Measurements from ENCODE around the gene UGGT1. TPM values are rescaled to one million over a fixed set of nuclear protein-coding genes. Genes with fewer than 3 reads are reported as not detected.

UGGT1 gene
- polyA plus RNA-seq, 1 donor (not counting 4 experiments of a cell fraction or from before 2014, with no cell fraction given) = 26.7 TPM

GRCh38 chr2:128235581-128235980 is 144.6 kb downstream of the UGGT1 start:
- Histone ChIP-seq H3K79me2 (ENCODE audit: control insufficient read depth, insufficient read depth, low read length) (no peaks in the 10 kb centered on the region), H4K20me1 (ENCODE audit: control insufficient read depth, extremely low read depth, insufficient read depth, low read length) (no peaks in the 10 kb centered on the region), H3K27me3 (ENCODE audit: control insufficient read depth, extremely low read depth, insufficient read depth, low read length) (peaks cover 3% of the 10 kb centered on the region), H3K27ac (ENCODE audit: control insufficient read depth, insufficient read depth, low read length) (no peak overlapping the region), H3K4me3 (ENCODE audit: control insufficient read depth in 2 of 3, extremely low read depth in 1 of 3, insufficient read depth in 2 of 3, low read depth in 1 of 3, low read length in 3 of 3) (no peak overlapping the region), H3K4me2 (ENCODE audit: control insufficient read depth, extremely low read depth, insufficient read depth, low read depth, low read length) (no peak overlapping the region), H3K4me1 (ENCODE audit: control insufficient read depth, extremely low read depth, insufficient read depth, low read length) (no peaks in the 10 kb centered on the region), H3K9ac (ENCODE audit: control insufficient read depth, extremely low read depth, insufficient read depth, low read length) (no peak overlapping the region), H2AFZ (ENCODE audit: control insufficient read depth, low read length) (no peak overlapping the region), H3K9me1 (ENCODE audit: control insufficient read depth, extremely low read depth, insufficient read depth, low read length) (no peaks in the 10 kb centered on the region), H3K9me3 (ENCODE audit: control insufficient read depth, low read depth, low read length) (no peaks in the 10 kb centered on the region), H3K36me3 (ENCODE audit: control insufficient read depth in 2 of 2, extremely low read depth in 1 of 2, insufficient read depth in 2 of 2, low read length in 2 of 2) (no peaks in the 10 kb centered on the region)
- no peak for TF ChIP-seq EZH2 (IDR thresholded peaks at IDR 0.05; ENCODE audit: low read length)
- TF ChIP-seq CTCF (optimal IDR thresholded peaks at IDR 0.05 in 1 of 3, IDR thresholded peaks at IDR 0.05 in 1 of 3, conservative IDR thresholded peaks at IDR 0.05 in 1 of 3; ENCODE audit: extremely low read depth in 1 of 3, insufficient read depth in 2 of 3, low read length in 3 of 3) = no peak
- no peak for FAIRE-seq
- DNase-seq (ENCODE audit: low read depth, low spot score) = no peak
- dilution Hi-C loops (cut with MboI; ENCODE audit: extremely low pct_ligation_motif_present, low sequenced_read_pairs) = no loop called here

- Histone ChIP-seq H3K9ac (ENCODE audit: control insufficient read depth, extremely low read depth, insufficient read depth, low read length) (no peak overlapping the region), H3K79me2 (ENCODE audit: control insufficient read depth, insufficient read depth, low read length) (no peaks in the 10 kb centered on the region), H3K4me3 (ENCODE audit: control insufficient read depth in 2 of 3, extremely low read depth in 1 of 3, insufficient read depth in 2 of 3, low read depth in 1 of 3, low read length in 3 of 3) (no peak overlapping the region), H3K27me3 (ENCODE audit: control insufficient read depth, extremely low read depth, insufficient read depth, low read length) (peaks cover 3% of the 10 kb centered on the region), H3K4me2 (ENCODE audit: control insufficient read depth, extremely low read depth, insufficient read depth, low read depth, low read length) (no peak overlapping the region), H2AFZ (ENCODE audit: control insufficient read depth, low read length) (no peak overlapping the region), H3K27ac (ENCODE audit: control insufficient read depth, insufficient read depth, low read length) (no peak overlapping the region), H4K20me1 (ENCODE audit: control insufficient read depth, extremely low read depth, insufficient read depth, low read length) (no peaks in the 10 kb centered on the region), H3K9me1 (ENCODE audit: control insufficient read depth, extremely low read depth, insufficient read depth, low read length) (no peaks in the 10 kb centered on the region), H3K4me1 (ENCODE audit: control insufficient read depth, extremely low read depth, insufficient read depth, low read length) (no peaks in the 10 kb centered on the region), H3K36me3 (ENCODE audit: control insufficient read depth in 2 of 2, extremely low read depth in 1 of 2, insufficient read depth in 2 of 2, low read length in 2 of 2) (no peaks in the 10 kb centered on the region), H3K9me3 (ENCODE audit: control insufficient read depth, low read depth, low read length) (no peaks in the 10 kb centered on the region)
- TF ChIP-seq CTCF (optimal IDR thresholded peaks at IDR 0.05 in 1 of 3, IDR thresholded peaks at IDR 0.05 in 1 of 3, conservative IDR thresholded peaks at IDR 0.05 in 1 of 3; ENCODE audit: extremely low read depth in 1 of 3, insufficient read depth in 2 of 3, low read length in 3 of 3) = no peak
- TF ChIP-seq EZH2 (IDR thresholded peaks at IDR 0.05; ENCODE audit: low read length) = no peak
- DNase-seq (ENCODE audit: low read depth, low spot score) = no peak
- dilution Hi-C loops (cut with MboI; ENCODE audit: extremely low pct_ligation_motif_present, low sequenced_read_pairs) = no loop called here
- FAIRE-seq = no peak
Measured at GRCh38 chr2:128236491-128237035, 145.6 kb downstream of the UGGT1 start.

Data from keratinocyte (primary cell).